C4-2B (cell line): Measurements from ENCODE around the gene RPAP3.
A peak's percentile ranks its signal among the peaks of the same experiment; 100 is the strongest.
"Not testable (repeated sequence)": the region's sequence is repeated elsewhere in the genome, so short reads cannot be mapped to it uniquely, and the experiment has no call there.

Source experiments
- H3K27ac ChIP-seq: fragments of 450-650 bp; 2 replicates; pipeline ENCODE4 v1.5.1; 2017
- CTCF ChIP-seq: fragments of 450-650 bp; conservative IDR thresholded peaks from 2 replicates; pipeline ENCODE4 v1.5.1; 2017; ENCODE audit warnings: mild to moderate bottlenecking
- ZFX ChIP-seq: fragments of 450-650 bp; IDR thresholded peaks from 2 replicates; pipeline ENCODE4 v1.6.1; 2017

RPAP3 gene

DNA sequence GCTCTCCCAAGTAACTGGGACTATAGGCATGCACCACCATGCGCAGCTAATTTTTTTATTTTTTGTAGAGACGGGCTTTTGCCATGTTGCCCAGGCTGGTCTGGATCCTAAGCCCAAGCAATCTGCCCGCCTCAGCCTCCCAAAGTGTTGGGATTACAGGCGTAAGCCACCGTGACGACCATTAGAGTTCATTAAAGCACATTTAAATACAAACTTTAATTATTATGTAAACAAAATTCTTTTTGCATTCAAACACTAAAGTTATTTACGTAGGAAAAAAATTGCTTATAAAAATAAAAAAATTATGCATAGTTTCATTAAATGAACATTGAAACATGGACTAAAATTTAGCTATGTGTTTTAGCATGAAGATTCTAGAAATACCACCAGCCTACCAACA, 7.2 kb downstream of the RPAP3 start:
- TF ChIP-seq CTCF = no peak
- no peak for TF ChIP-seq ZFX
- H3K27ac ChIP-seq = no peak overlapping the region

GRCh38 chr12:47698055-47698454, 7.8 kb downstream of the RPAP3 start:
- TF ChIP-seq CTCF (no peak), ZFX (no peak)
- no peak overlapping the region for H3K27ac ChIP-seq

GRCh38 chr12:47689215-47689614, 16.6 kb downstream of the RPAP3 start:
- H3K27ac ChIP-seq = no peak overlapping the region
- TF ChIP-seq CTCF = no peak
- no peak for TF ChIP-seq ZFX

- TF ChIP-seq CTCF (no peak), ZFX (no peak)
- no peak overlapping the region for H3K27ac ChIP-seq
These were observed 18.2 kb downstream of the RPAP3 start for GRCh38 chr12:47687636-47688035.

- TF ChIP-seq CTCF (peak; percentile 70), ZFX (no peak)
- H3K27ac ChIP-seq = no peak overlapping the region
These were observed 19.1 kb downstream of the RPAP3 start for GRCh38 chr12:47686645-47687240.

DNA sequence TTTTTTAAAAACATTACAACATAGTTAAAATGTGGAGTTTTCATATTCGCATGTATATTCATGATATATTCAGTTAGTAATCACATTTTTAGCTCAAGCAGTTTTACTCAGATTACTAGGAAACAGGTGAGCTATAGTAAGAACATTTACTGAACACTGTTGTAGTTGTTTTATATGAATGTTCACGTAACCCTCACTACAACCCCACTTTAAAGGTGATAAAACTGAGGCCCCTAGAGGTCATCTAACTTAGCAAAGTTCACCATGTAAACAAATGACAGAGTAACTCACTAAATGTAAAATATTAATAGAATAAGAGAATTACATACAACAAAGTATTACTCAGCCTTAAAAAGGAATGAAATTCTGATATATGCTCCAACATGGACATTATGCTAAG, 26.0 kb downstream of the RPAP3 start:
- TF ChIP-seq ZFX (no peak), CTCF (no peak)
- H3K27ac ChIP-seq = no peak overlapping the region

DNA sequence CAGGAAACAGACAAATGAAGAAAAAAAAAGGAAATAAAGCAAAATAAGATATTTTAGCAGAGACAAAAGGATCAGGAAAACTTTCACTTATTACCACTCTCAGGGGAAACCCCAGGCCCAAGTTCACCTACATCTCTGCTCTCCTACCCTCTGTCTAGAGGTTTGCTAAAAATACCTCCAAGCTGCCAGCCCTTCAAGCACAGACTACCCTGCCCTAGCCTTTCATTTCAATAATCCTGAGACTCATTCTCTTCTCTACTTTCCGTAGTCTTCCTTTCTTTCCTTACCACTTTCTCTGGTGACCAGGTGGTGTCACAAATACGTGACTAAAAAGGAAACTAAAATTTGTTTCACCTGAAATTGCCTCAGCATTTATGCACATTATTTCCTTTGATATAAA, 33.8 kb downstream of the RPAP3 start:
- no peak overlapping the region for H3K27ac ChIP-seq
- TF ChIP-seq ZFX (no peak), CTCF (no peak)

DNA sequence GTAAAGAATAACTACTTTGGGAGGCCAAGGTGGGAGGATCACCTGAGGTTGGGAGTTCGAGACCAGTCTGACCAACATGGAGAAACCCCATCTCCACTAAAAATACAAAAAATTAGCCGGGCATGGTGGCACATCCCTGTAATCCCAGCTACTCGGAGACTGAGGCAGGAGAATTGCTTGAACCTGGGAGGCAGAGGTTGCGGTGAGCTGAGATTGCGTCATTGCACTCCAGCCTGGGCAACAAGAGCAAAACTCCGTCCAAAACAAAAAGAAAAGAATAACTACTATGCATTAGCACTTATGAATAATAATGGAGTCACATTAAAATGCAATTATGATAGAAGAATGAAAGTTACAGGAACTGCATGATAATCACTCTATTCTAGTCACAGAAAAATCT, 37.9 kb downstream of the RPAP3 start:
- H3K27ac ChIP-seq = not testable (repeated sequence)
